GM12874 (cell line): ENCODE data around the gene ALLC.

Source experiments
- CTCF ChIP-seq: IDR thresholded peaks from 2 replicates; pipeline ENCODE4 v1.5.1; 2011; ENCODE audit warnings: low read depth, mild to moderate bottlenecking, control low read depth, low read length, moderate library complexity; ENCODE audit not compliant: insufficient read depth

Gene ALLC

GRCh38 chr2:3657881-3658280 is at the start of gene ALLC:
Gene ALLC, plus strand, starts transcription at chr2:3658200. Its CDS starts 12,958 bp downstream, at chr2:3671158.
- TF ChIP-seq CTCF: no peak

- TF ChIP-seq CTCF: no peak
Observed at GRCh38 chr2:3608373-3609278, 49.4 kb upstream of the ALLC start.

GRCh38 chr2:3610415-3610814 is 47.6 kb upstream of the ALLC start:
- no peak for TF ChIP-seq CTCF

- no peak for TF ChIP-seq CTCF
Observed at GRCh38 chr2:3610881-3611505, 47.0 kb upstream of the ALLC start.

- no peak for TF ChIP-seq CTCF
Observed at GRCh38 chr2:3611589-3611988, 46.4 kb upstream of the ALLC start.

- TF ChIP-seq CTCF: no peak
Observed at GRCh38 chr2:3612639-3613523, 45.1 kb upstream of the ALLC start.

GRCh38 chr2:3613524-3613905 is 44.5 kb upstream of the ALLC start:
- no peak for TF ChIP-seq CTCF
